GM18505 (cell line): Measurements from ENCODE around the gene ANXA2.
"Not testable (repeated sequence)": the region's sequence is repeated elsewhere in the genome, so short reads cannot be mapped to it uniquely, and the experiment has no call there.

Experiments
- ATAC-seq: cut with Tn5 transposase; IDR thresholded peaks from one replicate; pipeline ENCODE4 v1.9.1; 2021; ENCODE audit not compliant: unreplicated experiment
- POLR2A ChIP-seq: IDR thresholded peaks from 4 replicates; pipeline ENCODE4 v1.6.1; 2011; ENCODE audit warnings: borderline replicate concordance; ENCODE audit not compliant: insufficient read depth, insufficient read length; ENCODE audit errors: extremely low read depth

The ANXA2 gene

DNA sequence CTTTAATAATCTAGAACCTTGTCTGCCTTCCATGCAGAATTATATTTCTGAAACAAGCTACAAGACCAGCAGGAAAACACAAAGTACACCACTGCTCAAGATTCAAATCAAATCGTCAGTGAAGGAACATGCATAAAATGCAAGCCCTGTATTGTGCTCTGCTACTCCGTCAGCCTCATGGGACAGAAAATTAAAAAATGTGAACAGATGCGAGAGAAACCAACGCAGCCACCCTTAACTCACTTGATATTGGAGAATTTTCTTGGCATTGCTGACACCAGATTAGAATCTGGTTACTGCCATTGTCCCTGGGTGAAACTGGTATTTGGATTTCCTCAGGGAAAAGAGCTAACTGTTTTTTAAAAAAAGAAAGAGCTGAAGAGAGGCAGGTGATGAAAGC, 23.6 kb downstream of the ANXA2 start:
- no peak for TF ChIP-seq POLR2A
- no peak for ATAC-seq

DNA sequence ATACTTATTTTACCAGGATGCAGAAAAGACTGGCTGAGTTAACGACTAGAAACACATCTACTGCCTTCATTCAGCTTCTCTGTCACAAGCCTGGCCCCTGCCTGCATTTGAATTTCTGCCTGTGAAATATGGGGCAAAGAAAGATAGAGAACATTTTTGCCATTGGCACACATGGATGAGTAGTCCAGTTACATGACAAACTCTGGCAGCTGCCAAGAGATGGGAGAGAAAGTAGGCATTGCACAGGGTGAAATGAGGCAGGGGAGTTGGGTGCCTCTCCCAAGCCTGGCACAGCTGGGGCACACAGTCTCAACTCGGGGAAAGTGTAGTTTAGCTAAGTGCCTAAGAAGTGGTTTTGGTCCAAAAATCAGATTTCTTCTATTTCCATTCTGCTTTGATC, 24.0 kb downstream of the ANXA2 start:
- ATAC-seq, result no peak
- no peak for TF ChIP-seq POLR2A

DNA sequence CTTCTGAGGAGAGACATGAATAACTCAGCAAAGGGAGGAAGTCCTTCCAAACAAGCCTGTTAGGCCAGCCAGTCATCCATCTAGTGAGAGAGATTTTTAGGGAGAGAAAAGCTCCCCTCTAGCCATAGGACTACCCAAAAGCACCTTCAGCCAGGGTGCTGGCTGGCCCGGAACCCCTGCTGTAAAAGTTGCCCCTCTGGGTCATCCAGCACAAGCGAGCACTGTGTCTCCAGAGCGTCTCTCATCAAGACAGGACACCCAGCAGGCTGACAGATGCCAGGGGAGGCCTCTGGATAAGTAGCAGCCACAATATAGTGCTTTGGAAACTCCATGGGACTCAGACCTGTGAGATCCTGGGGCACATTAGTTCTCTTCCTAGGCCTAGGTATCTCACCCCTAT, 24.5 kb downstream of the ANXA2 start:
- TF ChIP-seq POLR2A, result no peak
- no peak for ATAC-seq

- ATAC-seq, result no peak
- TF ChIP-seq POLR2A, result no peak
These were observed 25.0 kb downstream of the ANXA2 start for GRCh38 chr15:60372756-60373155.

DNA sequence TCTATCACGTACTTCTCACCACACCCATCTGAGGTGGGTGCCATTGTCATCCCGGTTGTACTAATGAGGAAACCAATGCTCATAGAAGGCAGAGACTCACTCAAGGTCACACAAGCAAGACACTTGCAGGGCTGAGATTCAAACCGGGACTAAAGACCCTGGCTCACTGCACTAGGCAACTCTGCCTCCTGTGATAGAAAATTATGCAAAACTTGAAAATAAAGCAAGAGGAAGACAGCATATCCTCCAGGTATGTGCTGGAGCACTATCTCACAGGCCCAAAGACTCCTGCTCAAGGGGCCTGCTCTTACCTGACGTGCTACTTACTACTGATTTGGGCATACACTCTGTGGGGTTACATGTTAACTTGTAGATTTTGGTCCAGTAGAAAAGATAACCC, 25.6 kb downstream of the ANXA2 start:
- TF ChIP-seq POLR2A, result no peak

DNA sequence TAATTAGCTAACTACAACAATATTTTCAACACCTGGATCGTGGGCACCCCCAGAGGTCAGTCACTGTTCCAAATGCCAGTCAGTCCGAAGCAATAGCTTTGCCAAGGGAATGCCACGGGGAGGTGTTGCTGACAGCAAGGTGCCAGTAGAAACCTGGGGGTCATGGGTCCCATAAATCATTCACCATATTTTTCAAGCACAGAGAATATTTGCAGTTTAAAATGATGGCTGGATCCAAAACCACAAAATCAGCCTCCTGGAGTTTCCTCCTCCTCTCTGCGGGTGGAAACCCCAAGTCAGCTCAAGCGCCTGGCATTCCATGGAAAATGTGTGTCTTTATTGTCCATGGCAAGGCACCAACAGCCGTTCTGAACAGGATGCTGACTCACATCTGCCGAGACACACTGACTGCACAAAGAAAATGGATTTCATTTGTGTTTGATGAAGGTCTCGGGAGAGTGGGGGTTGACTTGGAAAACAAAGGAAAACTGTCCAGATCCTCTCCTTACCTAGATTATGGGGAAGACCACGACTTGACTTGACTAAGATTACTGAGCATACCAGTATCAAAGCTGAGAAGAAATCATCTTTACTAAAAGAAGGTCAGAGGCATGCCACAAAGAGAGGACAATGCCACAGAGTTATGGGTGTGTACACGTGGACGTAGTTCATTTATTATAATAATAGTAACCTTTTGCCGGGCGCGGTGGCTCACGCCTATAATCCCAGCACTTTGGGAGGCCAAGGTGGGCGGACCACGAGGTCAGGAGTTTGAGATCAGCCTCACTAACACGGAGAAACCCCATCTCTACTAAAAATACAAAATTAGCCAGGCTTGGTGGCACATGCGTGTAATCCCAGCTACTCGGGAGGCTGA, 26.4 kb downstream of the ANXA2 start:
- ATAC-seq, result no peak
- no peak for TF ChIP-seq POLR2A

More for the DNA sequence above, 25.6 kb downstream of the ANXA2 start:
- no peak for ATAC-seq

DNA sequence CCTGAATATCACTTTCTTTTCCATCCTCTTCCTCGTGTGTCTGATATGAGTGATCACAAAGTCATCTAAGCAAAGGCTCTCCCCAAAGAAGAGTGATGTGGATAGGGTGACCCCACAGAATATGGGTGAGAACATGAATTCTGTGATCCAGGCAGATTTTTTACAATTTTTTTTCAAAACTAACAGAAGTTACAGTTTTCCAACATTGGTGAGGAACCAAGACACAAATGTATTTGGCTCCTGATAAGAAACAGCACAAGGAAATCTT, 27.0 kb downstream of the ANXA2 start:
- no peak for ATAC-seq
- no peak for TF ChIP-seq POLR2A

DNA sequence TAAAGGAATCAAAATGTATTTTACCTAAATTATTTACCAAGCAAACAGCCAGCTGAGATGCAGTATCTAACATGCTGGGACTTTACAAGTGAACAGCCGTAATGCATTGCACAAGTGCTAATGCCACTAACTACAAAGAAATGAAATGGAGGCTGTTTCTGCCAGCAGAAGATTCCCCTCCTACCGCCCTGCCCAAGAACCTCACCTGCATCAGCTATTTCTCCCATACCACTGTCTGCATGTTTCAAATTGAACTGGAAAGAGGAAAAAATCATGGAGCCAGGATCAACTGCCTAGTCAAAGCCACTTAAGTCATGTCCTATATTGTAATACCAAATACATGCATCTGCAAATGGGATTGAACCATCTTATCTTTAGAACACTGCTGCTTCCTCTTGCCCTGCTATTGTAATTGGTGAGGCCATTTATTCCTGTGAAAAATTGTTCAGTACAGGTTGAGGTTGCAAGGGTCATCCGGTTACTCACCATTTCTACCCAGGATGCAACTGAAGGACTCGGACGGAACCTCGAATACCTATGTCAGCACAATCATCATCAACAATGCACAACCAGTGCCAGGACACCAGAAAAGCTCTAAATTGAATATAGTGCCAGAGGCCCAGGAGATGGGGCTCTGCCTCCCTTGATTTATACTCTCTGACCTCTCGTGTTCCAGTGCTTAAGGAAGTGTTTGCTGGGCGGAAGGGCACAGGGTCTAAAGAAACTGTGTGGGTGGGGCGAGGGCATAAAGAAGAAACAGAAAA, 27.5 kb downstream of the ANXA2 start:
- ATAC-seq, result no peak
- no peak for TF ChIP-seq POLR2A

- no peak for TF ChIP-seq POLR2A
- no peak for ATAC-seq
These were observed 28.1 kb downstream of the ANXA2 start for GRCh38 chr15:60369696-60370095.

GRCh38 chr15:60364612-60364924, 33.2 kb downstream of the ANXA2 start:
- no peak for TF ChIP-seq POLR2A
- ATAC-seq, result no peak

DNA sequence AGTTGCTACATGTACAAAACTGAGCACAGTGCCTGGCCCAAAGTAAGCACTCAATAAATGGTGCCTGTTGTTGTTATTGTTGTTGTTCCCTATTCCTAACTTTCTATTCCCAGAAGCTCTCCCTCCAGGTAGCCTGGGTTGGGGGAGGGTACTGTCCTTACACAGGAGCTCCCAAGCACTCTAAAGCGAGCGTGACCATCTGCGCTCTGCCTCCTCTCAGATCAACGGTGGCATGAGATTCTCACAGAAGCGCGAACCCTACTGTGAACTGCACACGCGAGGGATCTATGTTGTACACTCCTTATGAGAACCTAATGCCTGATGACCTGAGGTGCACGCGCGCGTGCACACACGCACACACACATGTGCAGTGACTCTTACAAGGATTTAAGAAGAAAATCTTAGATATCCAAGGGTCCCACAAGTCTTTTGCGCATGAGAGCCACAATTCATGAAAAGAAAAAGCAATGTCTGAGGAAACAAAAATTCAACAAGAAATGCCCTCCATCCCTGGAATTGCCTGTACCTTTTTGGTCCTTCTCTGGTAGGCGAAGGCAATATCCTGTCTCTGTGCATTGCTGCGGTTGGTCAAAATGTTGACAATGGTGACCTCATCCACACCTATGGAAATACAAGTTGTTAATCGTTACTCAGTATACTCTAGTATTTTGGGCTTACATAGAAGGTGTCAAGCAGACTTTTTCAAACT, 33.7 kb downstream of the ANXA2 start:
- no peak for TF ChIP-seq POLR2A

DNA sequence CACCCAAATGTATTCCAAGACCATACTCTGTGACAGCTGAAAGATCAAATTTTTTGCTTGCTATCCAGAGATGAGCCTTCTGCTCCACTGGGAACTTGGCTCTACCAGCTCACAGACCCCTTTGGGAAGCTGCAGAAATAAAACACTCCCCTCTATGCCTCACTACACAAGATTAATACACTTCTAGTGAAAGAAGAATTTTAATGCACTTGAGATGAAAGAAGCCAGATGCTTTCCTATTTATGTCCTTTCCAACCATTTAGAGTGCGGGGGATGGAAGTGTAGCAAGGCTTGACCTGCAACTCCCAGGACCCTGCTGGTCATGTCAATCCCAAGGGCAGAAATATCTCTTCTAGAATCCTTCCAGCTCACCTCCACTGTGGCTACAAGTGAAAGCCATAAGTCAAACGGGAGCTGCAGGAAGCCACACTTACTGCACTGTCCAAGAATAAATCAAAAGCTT, 34.7 kb downstream of the ANXA2 start:
- ATAC-seq, result no peak
- no peak for TF ChIP-seq POLR2A

More for the DNA sequence above, 33.7 kb downstream of the ANXA2 start:
- ATAC-seq, result no peak

- TF ChIP-seq POLR2A, result no peak
- ATAC-seq, result no peak
These were observed 35.3 kb downstream of the ANXA2 start for GRCh38 chr15:60362321-60363086.

DNA sequence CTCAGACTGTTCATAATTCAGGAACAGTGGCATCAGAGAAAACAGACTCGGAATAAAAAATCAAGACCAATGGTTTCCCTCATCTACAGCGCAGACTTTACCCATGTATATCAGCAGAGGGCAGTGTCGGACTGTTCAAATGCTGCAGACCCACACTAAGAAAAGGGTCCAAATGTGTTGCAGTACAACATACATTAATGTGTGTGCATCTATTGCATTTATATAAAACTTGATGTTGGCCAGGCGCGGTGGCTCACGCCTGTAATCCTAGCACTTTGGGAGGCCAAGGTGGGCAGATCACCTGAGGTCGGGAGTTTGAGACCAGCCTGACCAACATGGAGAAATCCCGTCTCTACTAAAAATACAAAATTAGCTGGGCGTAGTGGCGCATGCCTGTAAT, 38.0 kb downstream of the ANXA2 start:
- not testable (repeated sequence) for ATAC-seq
